Measurements from ENCODE around the gene BRCC3.

Gene BRCC3

GRCh38 chrX:155148724-155149537, 77.6 kb downstream of the BRCC3 start:
- Histone ChIP-seq H3K4me3 (ENCODE audit: insufficient read length, low read depth) (no peak overlapping the region), H3K9ac (ENCODE audit: insufficient read length, low read depth) (no peak overlapping the region), H3K27me3 (ENCODE audit: insufficient read depth, insufficient read length) (no peaks in the 10 kb centered on the region), H3K36me3 (ENCODE audit: insufficient read depth, insufficient read length, low read length) (no peaks in the 10 kb centered on the region), H3K9me3 (ENCODE audit: insufficient read depth, low read length) (no peaks in the 10 kb centered on the region), H3K4me1 (ENCODE audit: insufficient read depth, insufficient read length) (no peaks in the 10 kb centered on the region)
- peak; percentile 3 for DNase-seq (ENCODE audit: low read depth, low spot score)
- TF ChIP-seq YY1 (IDR thresholded peaks at IDR 0.05; ENCODE audit: insufficient read depth, insufficient read length): no peak
- no peak for TF ChIP-seq ZNF274 (IDR thresholded peaks at IDR 0.05; ENCODE audit: low read depth, low read length)
- TF ChIP-seq SUZ12 (IDR thresholded peaks at IDR 0.05; ENCODE audit: extremely low read depth, insufficient read depth, insufficient read length): no peak

GRCh38 chrX:155169881-155170280, 98.6 kb downstream of the BRCC3 start:
- no peak for TF ChIP-seq ZNF274 (IDR thresholded peaks at IDR 0.05; ENCODE audit: low read depth, low read length)
- no peak for TF ChIP-seq SUZ12 (IDR thresholded peaks at IDR 0.05; ENCODE audit: extremely low read depth, insufficient read depth, insufficient read length)
- TF ChIP-seq YY1 (IDR thresholded peaks at IDR 0.05; ENCODE audit: insufficient read depth, insufficient read length): no peak
- H3K27me3 ChIP-seq (ENCODE audit: insufficient read depth, insufficient read length): no peaks in the 10 kb centered on the region
- H3K36me3 ChIP-seq (ENCODE audit: insufficient read depth, insufficient read length, low read length): no peaks in the 10 kb centered on the region
- H3K9me3 ChIP-seq (ENCODE audit: insufficient read depth, low read length): no peaks in the 10 kb centered on the region
- no peak for DNase-seq (ENCODE audit: low read depth, low spot score)
- H3K4me3 ChIP-seq (ENCODE audit: insufficient read length, low read depth): no peak overlapping the region
- no peaks in the 10 kb centered on the region for H3K4me1 ChIP-seq (ENCODE audit: insufficient read depth, insufficient read length)
- no peak overlapping the region for H3K9ac ChIP-seq (ENCODE audit: insufficient read length, low read depth)
